Activated T-cell treated with anti-CD3 and anti-CD28 coated beads for 4 hours (primary cell): ENCODE measurements around the gene PRPF39.

Experiments
- DNase-seq: peaks from one replicate; pipeline ENCODE4 v3.0.0-alpha.2; 2020

Gene PRPF39

DNA sequence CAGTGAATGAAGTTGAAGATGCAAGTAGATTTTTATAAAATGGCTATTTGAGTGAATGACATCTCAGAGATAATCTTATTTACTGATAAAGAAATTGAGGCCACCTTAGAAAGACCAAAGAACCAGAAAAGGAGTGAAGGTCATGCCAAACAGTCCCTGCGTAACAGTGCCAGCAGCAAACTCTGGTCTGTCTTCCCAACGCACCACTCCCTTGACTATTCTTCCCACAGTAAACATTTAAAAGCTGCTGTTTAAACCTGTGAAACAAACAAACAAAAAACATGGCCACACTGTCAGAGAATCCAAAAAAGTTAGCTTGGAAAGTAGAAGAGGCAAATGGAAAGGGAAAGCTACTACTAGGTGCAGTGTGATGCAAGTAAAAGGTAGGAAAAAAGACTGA lies 1.5 kb upstream of the PRPF39 start:
- no peak for DNase-seq

GRCh38 chr14:45083617-45083975 lies 320 bp upstream of the PRPF39 start:
- no peak for DNase-seq

DNA sequence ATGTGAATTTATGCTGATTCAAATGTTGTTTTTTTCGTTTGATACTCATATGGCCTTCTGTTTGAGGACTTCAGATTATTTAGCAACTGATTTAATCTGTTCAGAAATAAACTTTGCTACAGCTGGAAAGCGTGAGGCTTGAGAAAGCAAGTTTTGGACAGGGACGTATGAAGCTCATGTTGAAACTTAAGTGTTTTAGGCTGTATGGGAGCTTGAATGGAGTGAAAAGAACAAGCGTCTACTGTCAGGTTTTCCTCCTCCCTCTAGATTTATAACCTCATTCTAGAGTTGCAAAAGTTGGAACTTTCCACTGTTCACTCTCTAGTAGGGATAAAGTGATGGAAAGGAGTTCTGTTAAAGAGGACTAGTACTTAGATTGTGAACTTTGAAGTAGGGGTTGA lies 1.0 kb downstream of the PRPF39 start:
- DNase-seq = no peak

- DNase-seq = no peak
These were observed 5.9 kb downstream of the PRPF39 start for GRCh38 chr14:45089813-45090212.

DNA sequence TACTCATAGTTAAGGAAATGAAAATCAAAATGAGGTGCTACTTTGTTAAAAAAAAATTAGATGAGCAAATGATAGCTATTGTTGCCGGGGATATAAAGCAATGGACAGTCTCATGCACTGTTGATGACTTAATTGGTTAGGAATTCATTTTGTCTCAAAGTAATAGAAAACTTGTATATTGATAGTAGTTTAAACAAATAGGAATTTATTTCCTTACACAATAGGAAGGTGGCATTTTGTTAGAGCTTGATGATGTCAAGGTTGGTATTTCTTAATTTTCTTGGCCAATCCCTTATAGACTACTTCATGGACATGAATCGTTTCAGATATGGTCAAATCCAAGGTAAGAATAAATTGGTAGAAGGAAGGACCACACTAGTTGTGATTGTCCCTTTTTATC lies 7.8 kb downstream of the PRPF39 start:
- no peak for DNase-seq

GRCh38 chr14:45094275-45094674 lies 10.4 kb downstream of the PRPF39 start:
- DNase-seq = no peak

DNA sequence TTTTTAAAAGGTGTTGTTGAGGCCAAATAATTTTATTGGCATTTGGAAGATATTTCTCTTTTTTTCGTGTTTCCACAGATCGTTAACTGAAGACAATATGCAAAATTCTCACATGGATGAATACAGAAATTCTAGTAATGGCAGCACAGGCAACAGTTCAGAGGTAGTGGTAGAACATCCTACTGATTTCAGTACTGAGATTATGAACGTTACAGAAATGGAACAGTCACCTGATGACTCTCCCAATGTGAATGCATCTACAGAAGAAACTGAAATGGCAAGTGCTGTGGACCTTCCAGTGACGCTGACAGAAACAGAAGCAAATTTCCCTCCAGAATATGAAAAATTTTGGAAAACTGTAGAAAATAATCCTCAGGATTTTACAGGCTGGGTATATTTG lies 11.2 kb downstream of the PRPF39 start:
- no peak for DNase-seq

DNA sequence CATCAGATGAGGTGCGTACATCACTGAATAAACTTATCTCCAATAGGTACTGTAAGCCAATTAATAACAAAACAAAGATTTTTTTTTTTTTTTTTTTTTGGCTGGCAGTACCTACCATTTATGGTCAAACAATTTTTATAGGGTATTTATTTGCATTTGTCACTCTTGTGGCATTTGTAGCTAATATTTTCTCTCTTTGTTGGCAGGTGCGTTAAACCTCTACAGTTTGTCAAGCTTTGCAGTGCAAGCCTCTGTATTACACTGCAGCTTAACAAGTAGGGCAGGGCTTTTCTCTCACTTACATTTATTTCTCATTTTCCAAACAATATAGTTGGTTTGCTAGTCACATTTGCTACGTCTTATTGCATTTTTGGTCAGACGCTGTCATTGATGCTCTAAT lies 12.3 kb downstream of the PRPF39 start:
- no peak for DNase-seq

GRCh38 chr14:45103806-45104205 lies 19.9 kb downstream of the PRPF39 start:
- no peak for DNase-seq

- no peak for DNase-seq
These were observed 20.6 kb downstream of the PRPF39 start for GRCh38 chr14:45104561-45104960.

GRCh38 chr14:45112896-45113781 lies 29.2 kb downstream of the PRPF39 start:
- no peak for DNase-seq

GRCh38 chr14:45114327-45114726 lies 30.4 kb downstream of the PRPF39 start:
- DNase-seq = no peak

DNA sequence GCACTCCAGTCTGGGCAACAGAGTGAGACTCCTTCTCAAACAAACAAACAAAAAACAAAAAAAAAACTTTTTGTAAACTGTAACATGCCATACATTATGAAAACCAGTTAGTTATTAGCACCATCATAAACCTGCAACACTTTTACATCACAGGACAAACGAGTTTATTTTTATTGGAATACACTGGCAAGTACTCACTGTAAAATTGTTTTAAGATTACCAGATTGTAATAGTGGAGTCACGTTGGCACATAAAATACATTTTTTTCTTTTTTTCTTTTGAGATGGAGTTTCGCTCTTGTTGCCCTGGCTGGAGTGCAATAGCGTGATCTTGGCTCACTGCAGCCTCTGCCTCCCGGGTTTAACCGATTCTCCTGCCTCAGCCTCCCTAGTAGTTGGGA lies 34.7 kb downstream of the PRPF39 start:
- DNase-seq = no peak

GRCh38 chr14:45120096-45120495 lies 36.2 kb downstream of the PRPF39 start:
- DNase-seq = no peak

GRCh38 chr14:45123271-45123670 lies 39.4 kb downstream of the PRPF39 start:
- DNase-seq = no peak

GRCh38 chr14:45125754-45126153 lies 41.8 kb downstream of the PRPF39 start:
- DNase-seq = no peak

DNA sequence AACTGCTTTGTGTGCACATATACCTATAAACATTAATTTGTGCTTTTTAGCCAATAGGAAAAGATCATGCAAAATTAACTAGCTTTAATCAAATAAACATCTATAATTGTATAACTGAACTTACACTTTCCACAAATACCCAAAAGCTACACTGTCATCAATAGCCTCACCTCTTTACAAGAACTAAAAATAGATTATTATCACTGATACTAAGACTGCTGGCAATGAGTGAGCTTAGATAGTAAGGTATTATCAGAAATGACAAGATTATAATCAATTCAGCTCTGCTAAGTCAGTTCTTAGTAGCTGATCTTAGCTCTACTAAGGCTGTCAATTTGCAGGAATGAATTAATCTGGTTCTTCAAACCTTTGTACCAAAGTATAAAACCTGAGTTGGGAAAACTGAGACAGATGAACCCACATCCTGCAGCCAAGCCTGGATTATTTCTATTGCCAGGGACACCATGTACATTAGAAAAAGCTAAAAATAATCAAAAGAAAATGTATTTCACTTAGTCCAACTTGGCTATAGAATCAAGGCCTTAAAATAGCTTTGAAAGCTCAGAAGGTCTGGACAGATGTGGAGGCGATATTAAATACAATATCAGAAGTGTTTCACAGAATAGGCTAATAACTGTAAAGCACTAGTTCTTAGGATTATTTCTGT lies 45.2 kb downstream of the PRPF39 start:
- DNase-seq = no peak

DNA sequence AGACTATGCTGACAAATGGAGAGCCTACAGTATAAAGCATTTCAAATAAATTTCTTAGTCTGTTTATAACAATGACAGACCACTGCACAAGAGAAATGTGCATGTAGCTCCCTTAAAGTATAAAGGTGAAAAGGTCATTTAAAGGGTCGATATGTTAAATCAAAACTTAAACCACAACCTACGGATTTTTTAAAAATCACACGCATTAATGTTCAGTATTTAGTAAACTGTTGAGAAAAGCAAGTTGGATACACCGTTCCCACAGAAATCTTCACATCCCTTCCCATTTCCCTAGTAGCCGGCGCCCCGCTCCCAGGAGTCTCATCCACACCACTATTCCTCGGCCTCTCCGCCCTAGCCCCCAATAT lies 49.8 kb downstream of the PRPF39 start:
- no peak for DNase-seq

DNA sequence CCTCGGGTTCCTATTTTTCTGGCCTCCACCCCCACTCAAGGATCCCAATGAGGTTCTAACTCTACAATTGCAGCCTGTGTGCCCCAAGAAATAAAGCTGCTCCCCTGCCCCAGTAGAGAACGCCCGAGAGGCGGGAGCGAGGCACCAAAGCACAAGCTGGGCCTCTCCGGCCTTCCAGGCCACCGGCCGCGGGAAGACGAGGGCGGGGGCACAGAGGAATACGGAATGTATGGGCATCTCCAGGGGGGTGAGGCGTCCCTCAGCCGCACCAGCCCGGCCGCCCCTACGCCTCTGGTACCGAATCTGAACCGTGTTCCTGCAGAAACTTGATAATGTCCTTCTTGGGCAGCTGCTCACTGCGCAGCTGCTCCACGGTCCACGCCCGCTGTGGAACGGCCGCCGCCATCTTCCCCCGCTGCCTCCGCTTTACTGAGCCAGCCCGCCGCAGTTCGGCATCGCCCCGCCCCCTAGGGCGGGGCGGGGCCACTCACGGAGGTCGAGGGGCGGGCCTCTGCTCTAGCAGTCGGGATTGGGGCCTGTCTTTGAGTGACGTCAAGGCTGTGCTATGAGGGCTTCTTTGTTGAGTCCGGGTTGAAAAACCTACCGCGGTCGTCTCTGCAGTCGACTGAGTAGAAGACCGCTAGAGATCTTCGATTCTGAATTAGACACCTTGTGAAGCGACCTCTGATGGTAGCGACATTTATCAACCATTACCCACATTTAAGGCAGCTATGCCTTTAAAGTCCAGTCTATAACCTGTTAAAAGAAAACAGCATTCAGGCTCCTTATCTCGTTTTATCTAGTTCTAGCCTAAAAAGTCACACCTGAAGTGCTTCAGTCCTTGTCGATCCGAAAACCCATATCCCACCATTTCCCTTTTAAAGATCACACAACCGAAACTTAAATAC lies 50.4 kb downstream of the PRPF39 start, which contains the start of gene FKBP3:
Gene FKBP3 (minus strand): TSS at position 431 of the 908 bp plus-strand sequence. CDS start 25 bp downstream, at position 406.
- peak; percentile 93 for DNase-seq

GRCh38 chr14:45135156-45135555 lies 51.2 kb downstream of the PRPF39 start:
- DNase-seq = no peak

- DNase-seq = peak; percentile 78
These were observed 51.9 kb downstream of the PRPF39 start, which contains the start of gene FANCM for GRCh38 chr14:45135659-45136395. FANCM (plus strand) TSS chr14:45135930; CDS start chr14:45136032, 102 bp downstream.

DNA sequence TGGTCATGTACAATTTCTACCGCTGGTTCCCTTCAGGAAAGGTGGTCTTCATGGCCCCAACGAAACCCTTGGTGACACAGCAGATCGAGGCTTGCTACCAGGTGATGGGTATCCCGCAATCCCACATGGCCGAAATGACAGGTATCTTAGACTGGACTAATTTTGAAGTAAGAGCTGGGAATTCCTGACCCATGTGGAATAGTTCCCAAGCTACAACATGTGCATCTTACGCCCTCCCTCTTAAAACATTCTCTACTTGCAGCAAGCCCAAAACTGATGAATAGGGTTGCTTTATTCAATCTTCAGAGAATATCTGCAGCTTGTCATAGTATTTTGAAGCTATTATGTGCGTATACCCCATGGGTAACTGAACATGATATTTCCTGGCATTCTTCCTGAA lies 52.5 kb downstream of the PRPF39 start:
- no peak for DNase-seq
